Activated CD8-positive, alpha-beta memory T cell treated with anti-CD3 and anti-CD28 coated beads, Interleukin-2, amount 50 U/mL, for 1 hour (primary cell): ENCODE data around the gene SNORC.

ENCODE experiments used
- DNase-seq: peaks from one replicate; pipeline ENCODE4 v3.0.0-alpha.2; 2020; ENCODE audit errors: extremely low read depth

Gene SNORC

GRCh38 chr2:232926431-232926939, 56.4 kb downstream of the SNORC start:
- no peak for DNase-seq

- DNase-seq, result no peak
Observed at GRCh38 chr2:232927032-232927792, 57.1 kb downstream of the SNORC start.

- no peak for DNase-seq
Observed at GRCh38 chr2:232927793-232928550, 57.9 kb downstream of the SNORC start.
